Esophagus squamous epithelium (tissue), 5 donors: ENCODE results near the gene DPH1. TPM values are rescaled to one million over a fixed set of nuclear protein-coding genes. Genes with fewer than 3 reads are reported as not detected.

Experiments
- DNase-seq: peaks from one replicate; lab custom pipeline; 2025; lab: John Stamatoyannopoulos, UW
- H3K27ac ChIP-seq, 4 donors: fragments of 200-600 bp; sonication (generic); one replicate each; pipeline ENCODE4 v1.5.1; 2016 to 2019; ENCODE audit warnings: mild to moderate bottlenecking in 1 of 4
- H3K27me3 ChIP-seq, 4 donors: fragments of 200-600 bp; sonication (generic); 1 replicate in 3 of 4; 2 replicates in 1 of 4; pipeline versions ENCODE4 v1.5.1 to v1.6.0; 2017 to 2021; ENCODE audit warnings: antibody characterized with exemption in 1 of 4
- H3K36me3 ChIP-seq, 3 donors: fragments of 200-600 bp; sonication (generic); one replicate each; pipeline ENCODE4 v1.5.1; 2016 to 2019
- H3K4me1 ChIP-seq, 3 donors: fragments of 200-600 bp; sonication (generic); one replicate each; pipeline ENCODE4 v1.5.1; 2017 to 2019
- H3K4me3 ChIP-seq, 4 donors: fragments of 200-600 bp; sonication (generic); 1 replicate in 3 of 4; 2 replicates in 1 of 4; pipeline ENCODE4 v1.5.1; 2016 to 2019; ENCODE audit warnings: mild to moderate bottlenecking in 2 of 4, moderate library complexity in 1 of 4
- H3K9me3 ChIP-seq, 3 donors: fragments of 200-600 bp; sonication (generic); one replicate each; pipeline ENCODE4 v1.5.1; 2016 to 2019
- POLR2A ChIP-seq, 4 donors: fragments of 450-650 bp; IDR thresholded peaks; one replicate each; pipeline ENCODE4 v1.6.1; 2017; ENCODE audit warnings: antibody characterized with exemption in 4 of 4, mild to moderate bottlenecking in 4 of 4, moderate library complexity in 3 of 4
- WGBS, 2 donors: methylation state at CpG; one replicate each; pipeline ENCODE4 v1.1.5; 2018; 5-methylcytosine and 5-hydroxymethylcytosine counted together
- intact Hi-C: fragments of 100-400 bp; cut with DNase I; formaldehyde crosslinking; loops from one replicate; pipeline ENCODE4 v1.15.0; 2022
- total RNA-seq, 4 donors: library from RNA; depleted of rRNA; stranded (reverse); fragments of >200 nt; gene quantifications; one replicate each; pipeline ENCODE4 v1.1.0, GENCODE V29; 2016
- TF ChIP-seq, protein P1 (sequence below), 6 experiments: fragments of 450-650 bp in 4 of 6; fragments of 200-600 bp in 2 of 6; sonication (generic) in 2 of 6; IDR thresholded peaks; one replicate each; pipeline ENCODE4 v1.5.1; 2016 to 2019; ENCODE audit warnings: antibody characterized with exemption in 6 of 6, mild to moderate bottlenecking in 4 of 6, moderate library complexity in 4 of 6
- donor health status: DM: yes; HTN: yes; CAD: no.

DPH1 gene
- total RNA-seq, 4 donors from 2014 or later, result 14.9 to 55.7 (median 22.7) TPM

DNA sequence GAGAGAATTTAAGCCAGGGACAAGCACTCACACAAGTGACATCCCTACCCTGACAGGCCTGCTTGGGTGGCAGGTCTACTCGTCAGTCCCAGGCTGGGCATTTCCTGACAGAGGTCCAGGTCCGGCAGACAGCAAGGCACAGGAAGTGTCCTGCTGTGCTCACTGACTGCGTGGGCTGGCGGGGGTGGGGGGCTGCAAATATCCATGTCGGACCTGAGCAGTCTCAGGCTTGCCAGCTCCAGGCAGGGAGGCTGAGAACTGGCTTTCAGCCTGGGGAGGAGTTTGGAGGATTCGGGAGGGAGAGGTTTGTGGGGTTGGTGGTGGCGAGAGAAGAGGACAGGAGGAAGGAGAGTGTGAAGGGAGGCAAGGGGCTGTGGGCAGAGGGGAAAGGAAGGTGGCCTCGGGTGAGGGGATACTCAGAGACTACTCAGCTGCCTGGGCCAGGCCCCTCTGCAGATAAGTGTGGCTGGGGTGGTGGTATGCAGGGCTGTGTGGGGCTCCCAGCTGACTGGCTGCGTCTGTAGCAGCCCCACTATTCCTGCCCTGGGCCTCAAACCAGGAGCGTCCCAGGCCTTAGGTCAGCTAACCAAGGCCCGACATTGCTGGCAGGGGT is 32.7 kb downstream of the DPH1 start:
- Histone ChIP-seq H3K4me3 (no peak overlapping the region), H3K27me3 (peaks cover 0 to 16% (median 0%) of the 10 kb centered on the region in 4 donors), H3K27ac (peak overlapping the region; percentile 43 to 93 (median 87)), H3K4me1 (peaks cover 34 to 99% (median 74%) of the 10 kb centered on the region in 3 donors), H3K36me3 (peaks cover 0 to 90% (median 0%) of the 10 kb centered on the region in 3 donors), H3K9me3 (no peaks in the 10 kb centered on the region)
- TF ChIP-seq POLR2A (IDR thresholded peaks at IDR 0.05), result no peak
- TF ChIP-seq, protein P1, sequence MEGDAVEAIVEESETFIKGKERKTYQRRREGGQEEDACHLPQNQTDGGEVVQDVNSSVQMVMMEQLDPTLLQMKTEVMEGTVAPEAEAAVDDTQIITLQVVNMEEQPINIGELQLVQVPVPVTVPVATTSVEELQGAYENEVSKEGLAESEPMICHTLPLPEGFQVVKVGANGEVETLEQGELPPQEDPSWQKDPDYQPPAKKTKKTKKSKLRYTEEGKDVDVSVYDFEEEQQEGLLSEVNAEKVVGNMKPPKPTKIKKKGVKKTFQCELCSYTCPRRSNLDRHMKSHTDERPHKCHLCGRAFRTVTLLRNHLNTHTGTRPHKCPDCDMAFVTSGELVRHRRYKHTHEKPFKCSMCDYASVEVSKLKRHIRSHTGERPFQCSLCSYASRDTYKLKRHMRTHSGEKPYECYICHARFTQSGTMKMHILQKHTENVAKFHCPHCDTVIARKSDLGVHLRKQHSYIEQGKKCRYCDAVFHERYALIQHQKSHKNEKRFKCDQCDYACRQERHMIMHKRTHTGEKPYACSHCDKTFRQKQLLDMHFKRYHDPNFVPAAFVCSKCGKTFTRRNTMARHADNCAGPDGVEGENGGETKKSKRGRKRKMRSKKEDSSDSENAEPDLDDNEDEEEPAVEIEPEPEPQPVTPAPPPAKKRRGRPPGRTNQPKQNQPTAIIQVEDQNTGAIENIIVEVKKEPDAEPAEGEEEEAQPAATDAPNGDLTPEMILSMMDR (IDR thresholded peaks at IDR 0.05), result no peak
- DNase-seq, result no peak
- WGBS, 2 donors, result 61 to 73% methylated on average over 8 of the region's 11 CpGs
- intact Hi-C loops, result no loop called here

DNA sequence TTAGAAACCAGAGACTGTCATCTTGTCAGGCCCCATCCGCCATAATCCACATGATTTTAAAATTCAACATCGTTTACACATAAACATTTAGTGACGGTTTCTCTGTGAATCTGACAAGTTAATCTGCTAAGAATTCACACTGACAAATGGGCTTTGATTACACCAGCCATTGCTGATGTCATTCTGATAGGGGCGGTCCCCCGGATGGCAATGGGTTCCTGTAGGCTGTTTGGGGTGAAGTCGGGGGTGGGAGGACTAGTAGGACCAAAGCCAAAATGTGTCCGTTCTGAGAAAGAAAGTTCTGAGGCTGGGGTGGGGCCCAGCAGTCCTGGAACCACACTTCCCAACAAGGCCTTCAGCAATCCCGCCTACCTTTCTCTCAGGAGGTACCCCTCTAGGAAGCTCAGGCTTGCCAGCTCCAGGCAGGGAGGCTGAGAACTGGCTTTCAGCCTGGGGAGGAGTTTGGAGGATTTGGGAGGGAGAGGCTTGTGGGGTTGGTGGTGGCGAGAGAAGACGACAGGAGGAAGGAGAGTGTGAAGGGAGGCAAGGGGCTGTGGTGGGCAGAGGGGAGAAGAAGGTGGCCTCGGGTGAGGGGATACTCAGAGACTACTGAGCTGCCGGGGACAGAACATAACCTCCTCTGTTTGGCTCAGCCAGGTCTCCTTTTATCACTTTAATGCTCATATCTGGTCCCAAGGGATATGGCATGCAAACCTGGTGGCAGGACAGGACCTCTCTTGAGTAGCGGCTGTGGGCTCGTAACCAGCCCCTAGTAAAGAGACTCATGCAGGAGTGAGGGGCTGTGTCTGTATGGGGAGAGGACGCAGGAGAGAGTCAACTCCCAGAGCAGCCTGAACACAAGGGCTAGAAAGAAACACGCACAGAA is 33.6 kb downstream of the DPH1 start:
- Histone ChIP-seq H3K27ac (peak overlapping the region; percentile 43 to 93 (median 87)), H3K36me3 (peaks cover 0 to 99% (median 0%) of the 10 kb centered on the region in 3 donors), H3K4me1 (peaks cover 35 to 99% (median 77%) of the 10 kb centered on the region in 3 donors), H3K4me3 (no peak overlapping the region), H3K9me3 (no peaks in the 10 kb centered on the region), H3K27me3 (peaks cover 0 to 7% (median 0%) of the 10 kb centered on the region in 4 donors)
- WGBS, 2 donors, result 72 to 78% methylated on average over 11 to 16 of the region's 16 CpGs
- DNase-seq, result no peak
- intact Hi-C loops, result no loop called here
- TF ChIP-seq, protein P1 (IDR thresholded peaks at IDR 0.05), result no peak
- TF ChIP-seq POLR2A (IDR thresholded peaks at IDR 0.05), result no peak

DNA sequence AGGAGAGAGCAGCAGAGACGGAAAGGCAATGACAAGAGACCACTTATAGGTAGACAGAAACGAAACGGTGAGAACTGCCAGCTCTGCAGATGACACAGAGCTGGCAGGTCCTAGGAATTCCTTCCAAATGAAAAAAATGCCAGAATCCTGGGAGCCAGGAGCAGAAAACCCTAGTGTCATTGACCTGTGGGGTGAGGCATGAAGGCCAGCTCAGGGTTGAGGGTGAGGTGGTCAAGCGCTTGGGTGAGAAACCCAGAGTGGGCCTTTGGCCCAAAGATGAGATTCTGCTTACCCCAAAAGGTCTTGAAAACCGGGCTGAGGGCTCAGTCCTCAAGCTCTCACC is 34.2 kb downstream of the DPH1 start:
- H3K4me1 ChIP-seq, result peaks cover 33 to 99% (median 76%) of the 10 kb centered on the region in 3 donors
- DNase-seq, result no peak
- peak overlapping the region; percentile 43 to 93 (median 87) for H3K27ac ChIP-seq
- TF ChIP-seq, protein P1 (IDR thresholded peaks at IDR 0.05), result no peak
- TF ChIP-seq POLR2A (IDR thresholded peaks at IDR 0.05), result no peak
- 53 to 77% methylated on average over 3 to 5 of the region's 5 CpGs for WGBS, 2 donors
- peaks cover 0 to 100% (median 0%) of the 10 kb centered on the region in 3 donors for H3K36me3 ChIP-seq
- no peaks in the 10 kb centered on the region for H3K9me3 ChIP-seq
- H3K27me3 ChIP-seq, result peaks cover 0 to 1% (median 0%) of the 10 kb centered on the region in 4 donors
- H3K4me3 ChIP-seq, result no peak overlapping the region
- intact Hi-C loops, result no loop called here

DNA sequence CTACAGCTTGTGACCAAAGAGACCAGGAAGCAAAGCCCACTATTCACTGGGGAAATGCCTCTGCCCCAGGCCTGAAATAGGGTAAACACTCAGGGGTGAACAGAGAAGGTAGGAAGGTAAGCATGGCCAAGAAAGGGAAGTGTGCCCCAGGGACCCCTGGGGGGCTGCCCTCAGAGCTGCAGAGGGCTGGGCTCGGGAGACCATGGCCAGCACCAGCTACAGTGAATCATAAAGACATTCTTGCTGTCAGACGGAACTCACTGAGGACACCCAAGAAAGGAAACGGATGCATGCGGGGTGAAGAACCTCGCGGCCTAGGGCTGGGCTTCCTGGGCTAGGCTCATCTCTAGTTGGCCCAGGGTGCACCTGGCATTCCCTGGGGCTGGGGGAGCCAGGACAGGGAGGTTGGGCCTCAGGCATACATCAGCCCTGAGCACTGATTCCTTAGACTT is 34.6 kb downstream of the DPH1 start:
- Histone ChIP-seq H3K4me1 (peaks cover 31 to 95% (median 72%) of the 10 kb centered on the region in 3 donors), H3K27ac (peak overlapping the region; percentile 43 to 93 (median 87)), H3K36me3 (peaks cover 0 to 96% (median 0%) of the 10 kb centered on the region in 3 donors), H3K9me3 (no peaks in the 10 kb centered on the region), H3K27me3 (no peaks in the 10 kb centered on the region), H3K4me3 (no peak overlapping the region)
- DNase-seq, result no peak
- 48 to 62% methylated on average over 4 to 6 of the region's 6 CpGs for WGBS, 2 donors
- intact Hi-C loops, result no loop called here
- TF ChIP-seq, protein P1 (IDR thresholded peaks at IDR 0.05), result no peak
- no peak for TF ChIP-seq POLR2A (IDR thresholded peaks at IDR 0.05)
